IMR-90 (cell line): ENCODE results near the gene WWC2. TPM values are rescaled to one million over a fixed set of nuclear protein-coding genes. Genes with fewer than 3 reads are reported as not detected.

ENCODE experiments used
- ATAC-seq: fragments of 200-7000 bp; cut with Tn5 transposase; 2 replicates; pipeline ENCODE4 v1.9.1; 2020; ENCODE audit warnings: low read depth, mild to moderate bottlenecking, moderate library complexity
- BruUV-seq: library from RNA; stranded (reverse); fragments of 400-500 nt; replicated peaks from 2 replicates; lab custom pipeline; 2021; lab: Mats Ljungman, UMichigan
- CTCF ChIA-PET: fragments of 300-600 bp; formaldehyde crosslinking; extraction: SDS; loops from one replicate; lab custom pipeline; 2021; ENCODE audit warnings: antibody characterized with exemption; lab: Yijun Ruan, JAX
- POLR2A ChIA-PET: fragments of 300-600 bp; sonication (Branson Sonifier 250); formaldehyde crosslinking; loops from one replicate; lab custom pipeline; 2022; ENCODE audit warnings: antibody characterized with exemption; ENCODE audit not compliant: unreplicated experiment; lab: Charles Lee
- DNase-seq: peaks from one replicate; pipeline ENCODE4 v3.0.0; 2013
- H2AFZ ChIP-seq: replicated peaks from 2 replicates; pipeline ENCODE3; 2013; ENCODE audit warnings: low read length, mild to moderate bottlenecking; ENCODE audit not compliant: poor library complexity
- H2AK5ac ChIP-seq: 2 replicates; pipeline ENCODE4 v1.6.1; 2013; ENCODE audit warnings: low read depth, low read length, inconsistent platforms
- H2AK9ac ChIP-seq: replicated peaks from 2 replicates; pipeline ENCODE3; 2013; ENCODE audit warnings: mild to moderate bottlenecking, low read depth, low read length, moderate library complexity; ENCODE audit not compliant: poor library complexity
- H2BK120ac ChIP-seq: 2 replicates; pipeline ENCODE4 v1.6.1; 2013; ENCODE audit warnings: low read depth, low read length, inconsistent platforms
- H2BK15ac ChIP-seq: 3 replicates; pipeline ENCODE4 v1.6.1; 2013; ENCODE audit warnings: low read depth, low read length, inconsistent platforms
- H2BK20ac ChIP-seq: 2 replicates; pipeline ENCODE4 v1.6.1; 2013; ENCODE audit warnings: low read depth, mild to moderate bottlenecking, inconsistent platforms, low read length, moderate library complexity
- H2BK5ac ChIP-seq: 2 replicates; pipeline ENCODE4 v1.6.1; 2013; ENCODE audit warnings: mild to moderate bottlenecking, low read depth, low read length, inconsistent platforms; ENCODE audit not compliant: poor library complexity, severe bottlenecking
- H3K14ac ChIP-seq: replicated peaks from 2 replicates; pipeline ENCODE4 v1.6.1; 2013; ENCODE audit warnings: low read depth, low read length, inconsistent platforms
- H3K18ac ChIP-seq: 2 replicates; pipeline ENCODE4 v1.6.1; 2013; ENCODE audit warnings: low read depth, low read length, control low read depth
- H3K23ac ChIP-seq: 2 replicates; pipeline ENCODE4 v1.6.1; 2013; ENCODE audit warnings: low read depth, low read length, inconsistent platforms
- H3K27ac ChIP-seq: 2 replicates; pipeline ENCODE4 v1.5.1; 2013; ENCODE audit warnings: mild to moderate bottlenecking, control low read depth, low read length; ENCODE audit not compliant: insufficient read depth
- H3K27me3 ChIP-seq: 2 replicates; pipeline ENCODE4 v1.6.1; 2013; ENCODE audit warnings: low read length; ENCODE audit not compliant: control insufficient read depth, insufficient read depth
- H3K36me3 ChIP-seq: 2 replicates; pipeline ENCODE4 v1.6.1; 2013; ENCODE audit warnings: low read length, mixed read lengths; ENCODE audit not compliant: control insufficient read depth, insufficient read depth
- H3K4ac ChIP-seq: 2 replicates; pipeline ENCODE4 v1.6.1; 2013; ENCODE audit warnings: low read depth, low read length, inconsistent platforms
- H3K4me1 ChIP-seq: 2 replicates; pipeline ENCODE4 v1.6.1; 2013; ENCODE audit warnings: low read length, mixed read lengths; ENCODE audit not compliant: control insufficient read depth, insufficient read depth
- H3K4me2 ChIP-seq: 2 replicates; pipeline ENCODE4 v1.6.1; 2013; ENCODE audit warnings: low read depth, mild to moderate bottlenecking, control low read depth, low read length, moderate library complexity
- H3K4me3 ChIP-seq: 2 replicates; pipeline ENCODE4 v1.5.1; 2013; ENCODE audit warnings: low read depth, mild to moderate bottlenecking, control low read depth, low read length, moderate library complexity; ENCODE audit not compliant: insufficient read depth
- H3K56ac ChIP-seq: 2 replicates; pipeline ENCODE4 v1.6.1; 2013; ENCODE audit warnings: low read length, inconsistent platforms; ENCODE audit not compliant: insufficient read depth; ENCODE audit errors: extremely low read depth
- H3K79me1 ChIP-seq, 2 experiments: 2 replicates each; pipeline ENCODE4 v1.6.1; 2013; ENCODE audit warnings: low read length in 2 of 2, inconsistent platforms in 1 of 2, low read depth in 1 of 2
- H3K9ac ChIP-seq: 2 replicates; pipeline ENCODE4 v1.6.1; 2013; ENCODE audit warnings: low read depth, low read length, control low read depth
- H3K9me1 ChIP-seq: 2 replicates; pipeline ENCODE4 v1.6.1; 2013; ENCODE audit warnings: low read length, inconsistent platforms; ENCODE audit not compliant: insufficient read depth
- H3K9me3 ChIP-seq: 2 replicates; pipeline ENCODE4 v1.6.1; 2013; ENCODE audit warnings: low read length; ENCODE audit not compliant: control insufficient read depth, insufficient read depth
- H4K20me1 ChIP-seq: 2 replicates; pipeline ENCODE4 v1.6.1; 2013; ENCODE audit warnings: low read length, inconsistent platforms; ENCODE audit not compliant: insufficient read depth
- H4K5ac ChIP-seq: 2 replicates; pipeline ENCODE4 v1.6.1; 2013; ENCODE audit warnings: mild to moderate bottlenecking, low read depth, low read length, control low read depth
- H4K8ac ChIP-seq, 2 experiments: 2 replicates each; pipeline ENCODE4 v1.6.1; 2013; ENCODE audit warnings: low read depth in 2 of 2, low read length in 2 of 2, control low read depth in 1 of 2, inconsistent platforms in 1 of 2
- H4K91ac ChIP-seq: 2 replicates; pipeline ENCODE4 v1.6.1; 2013; ENCODE audit warnings: low read depth, low read length, inconsistent platforms; ENCODE audit not compliant: insufficient read depth
- CEBPB ChIP-seq: IDR thresholded peaks from 2 replicates; pipeline ENCODE4 v1.6.1; 2012; ENCODE audit warnings: low read depth, low read length, improper control_type of control experiment
- SMC3 ChIP-seq: fragments of 150-350 bp; IDR thresholded peaks from 2 replicates; pipeline ENCODE4 v1.6.1; 2016; ENCODE audit warnings: low read depth, mild to moderate bottlenecking, antibody characterized with exemption, low read length, moderate library complexity
- WGBS, 2 experiments: methylation state at CpG; one replicate each; pipeline versions ENCODE4 v1.1.5 to v1.1.7; 2013; ENCODE audit warnings: missing lambda C conversion rate in 2 of 2; ENCODE audit not compliant: insufficient read length in 1 of 2; ENCODE audit errors: extremely low coverage in 2 of 2; 5-methylcytosine and 5-hydroxymethylcytosine counted together
- dilution Hi-C: fragments of 300-500 bp; cut with HindIII; formaldehyde crosslinking; loops from one replicate; pipeline ENCODE4 v1.14.3; 2018; ENCODE audit warnings: low sequenced_read_pairs; ENCODE audit not compliant: unreplicated experiment
- in situ Hi-C: fragments of 300-500 bp; cut with MboI; formaldehyde crosslinking; loops from 3 replicates; pipeline ENCODE4 v1.14.3; 2019; ENCODE audit warnings: low sequenced_read_pairs, inconsistent platforms, mixed read lengths
- intact Hi-C: fragments of 100-400 bp; cut with micrococcal nuclease; formaldehyde crosslinking; loops from 2 replicates; pipeline ENCODE4 v1.10.0; 2022
- polyA plus RNA-seq, 3 experiments: library from polyadenylated mRNA; depleted of rRNA; stranded (reverse); fragments of >200 nt; gene quantifications; 2 replicates each; pipeline ENCODE4 v1.2.3, GENCODE V29; 2012; ENCODE audit warnings: low replicate concordance in 1 of 3
- total RNA-seq: library from RNA; depleted of rRNA; stranded (reverse); fragments of >200 nt; gene quantifications from 2 replicates; pipeline ENCODE4 v1.2.3, GENCODE V29; 2012

Gene WWC2
- total and polyA plus RNA-seq, 2 of the 4 experiments (the other 2 are of a cell fraction) = 26.6 to 27.4 TPM

DNA sequence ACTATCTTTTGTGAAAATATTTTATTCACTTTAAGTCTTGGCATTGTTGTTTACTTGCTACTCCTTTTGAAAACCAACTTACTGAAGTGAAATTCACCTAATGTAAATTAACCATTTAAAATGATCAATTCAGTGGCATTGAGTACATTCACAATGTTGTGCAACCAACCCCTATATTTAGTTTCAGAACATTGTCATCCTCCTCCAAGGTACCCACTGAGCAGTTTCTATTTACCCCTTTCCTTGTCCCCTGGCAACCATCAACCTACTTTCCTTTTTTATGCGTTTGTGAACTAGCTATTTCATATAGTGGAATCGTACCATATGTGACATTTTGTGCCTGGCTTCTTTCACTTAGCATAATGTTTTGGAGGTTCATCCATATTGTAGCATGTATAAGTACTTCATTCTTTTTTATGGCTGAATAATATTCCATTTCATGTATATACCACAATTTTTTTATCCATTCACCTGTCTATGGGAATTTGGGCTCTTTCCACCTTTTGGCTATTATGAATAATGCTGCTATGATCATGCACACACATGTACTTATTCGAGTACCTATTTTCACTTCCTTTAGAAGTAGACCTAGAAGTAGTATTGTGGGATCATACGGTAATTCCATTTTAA lies 85.0 kb downstream of the WWC2 start:
- ATAC-seq = no peak
- Histone ChIP-seq H3K79me1 (peaks cover 39 to 67% of the 10 kb centered on the region in 2 experiments), H3K9me3 (no peaks in the 10 kb centered on the region), H2BK20ac (no peak overlapping the region; the same call in 1 of the 2 replicates), H3K27ac (no peak overlapping the region), H3K23ac (no peak overlapping the region), H2BK5ac (no peak overlapping the region), H3K14ac (no peak overlapping the region), H4K91ac (no peak overlapping the region), H2AK5ac (no peak overlapping the region), H3K36me3 (no peaks in the 10 kb centered on the region), H3K9me1 (peaks cover 17% of the 10 kb centered on the region), H4K5ac (no peak overlapping the region), H3K4me1 (peaks cover 6% of the 10 kb centered on the region), H2BK120ac (no peak overlapping the region), H3K27me3 (no peaks in the 10 kb centered on the region), H4K8ac (no peak overlapping the region), H3K4me2 (no peak overlapping the region), H3K18ac (no peak overlapping the region; the same call in 1 of the 2 replicates), H3K9ac (no peak overlapping the region), H4K20me1 (peaks cover 16% of the 10 kb centered on the region), H3K56ac (no peak overlapping the region), H3K4me3 (no peak overlapping the region), H2AK9ac (no peak overlapping the region), H2BK15ac (peak overlapping the region; percentile 26; the same call in 1 of the 3 replicates), H3K4ac (no peak overlapping the region), H2AFZ (no peak overlapping the region)
- WGBS, 2 experiments = no CpG with 5 or more reads among the region's 4 CpGs
- in situ Hi-C loops (no loop called here), intact Hi-C loops (no loop called here), dilution Hi-C loops (no loop called here)
- no TSS peak for BruUV-seq
- no peak for DNase-seq
- TF ChIP-seq SMC3 = no peak
- 0 out of 2 replicates have a peak, but pooled peaks have one; percentile 54 for TF ChIP-seq CEBPB
- CTCF ChIA-PET = interaction anchor here (0.7 kb wide), 1 partner anchor 46 kb away, joined by 3 read pairs; no protein-coding TSS in a partner anchor
- POLR2A ChIA-PET = interaction anchor here (0.6 kb wide), 1 partner anchor 82 kb away, joined by 3 read pairs; no protein-coding TSS in a partner anchor
